Activated CD8-positive, alpha-beta memory T cell treated with anti-CD3 and anti-CD28 coated beads, Interleukin-2, amount 50 U/mL, for 24 hours (primary cell): ENCODE data around the gene TANGO6.
"Not testable (repeated sequence)": the region's sequence is repeated elsewhere in the genome, so short reads cannot be mapped to it uniquely, and the experiment has no call there.

ENCODE experiments used
- DNase-seq: peaks from one replicate; pipeline ENCODE4 v3.0.0-alpha.2; 2020; ENCODE audit errors: extremely low read depth

The TANGO6 gene

GRCh38 chr16:69055008-69055407, 211.7 kb downstream of the TANGO6 start:
- DNase-seq: no peak

GRCh38 chr16:69055980-69056379, 212.6 kb downstream of the TANGO6 start:
- no peak for DNase-seq

GRCh38 chr16:69056421-69056820, 213.1 kb downstream of the TANGO6 start:
- no peak for DNase-seq

- no peak for DNase-seq
These were observed 214.4 kb downstream of the TANGO6 start for GRCh38 chr16:69057400-69058378.

GRCh38 chr16:69063491-69063890, 220.2 kb downstream of the TANGO6 start:
- DNase-seq: not testable (repeated sequence)

- DNase-seq: no peak
These were observed 220.9 kb downstream of the TANGO6 start for GRCh38 chr16:69064124-69064763.

- no peak for DNase-seq
These were observed 221.5 kb downstream of the TANGO6 start for GRCh38 chr16:69064764-69065313.

- no peak for DNase-seq
These were observed 226.2 kb downstream of the TANGO6 start for GRCh38 chr16:69069504-69069903.

GRCh38 chr16:69071036-69071435, 227.7 kb downstream of the TANGO6 start:
- DNase-seq: no peak

GRCh38 chr16:69072640-69072974, 229.3 kb downstream of the TANGO6 start:
- DNase-seq: no peak

GRCh38 chr16:69073181-69073702, 229.9 kb downstream of the TANGO6 start:
- DNase-seq: no peak

GRCh38 chr16:69077251-69077650, 233.9 kb downstream of the TANGO6 start:
- DNase-seq: no peak

- no peak for DNase-seq
These were observed 234.7 kb downstream of the TANGO6 start for GRCh38 chr16:69078073-69078472.

GRCh38 chr16:69079697-69080096, 236.4 kb downstream of the TANGO6 start:
- no peak for DNase-seq

- no peak for DNase-seq
These were observed 240.1 kb downstream of the TANGO6 start for GRCh38 chr16:69083306-69083941.

- no peak for DNase-seq
These were observed 241.0 kb downstream of the TANGO6 start for GRCh38 chr16:69084289-69084688.

- no peak for DNase-seq
These were observed 241.8 kb downstream of the TANGO6 start for GRCh38 chr16:69085032-69085695.

GRCh38 chr16:69087161-69087581, 243.8 kb downstream of the TANGO6 start:
- no peak for DNase-seq

GRCh38 chr16:69088684-69089083, 245.4 kb downstream of the TANGO6 start:
- DNase-seq: no peak

GRCh38 chr16:69089091-69089910, 246.0 kb downstream of the TANGO6 start:
- no peak for DNase-seq

GRCh38 chr16:69093974-69094373, 250.6 kb downstream of the TANGO6 start:
- DNase-seq: no peak
